Fibroblast of pulmonary artery (primary cell): ENCODE data around the gene PPP6R3.

Source experiments
- DNase-seq: peaks from one replicate; pipeline ENCODE4 v3.0.0-alpha.2; 2010; ENCODE audit warnings: low read depth
- H3K4me3 ChIP-seq: replicated peaks from 2 replicates; pipeline ENCODE4 v1.5.1; 2011; ENCODE audit warnings: low read depth, mild to moderate bottlenecking, control low read depth, low read length, moderate library complexity
- TF ChIP-seq, protein P1 (sequence below): IDR thresholded peaks from 2 replicates; pipeline ENCODE4 v1.5.1; 2011; ENCODE audit warnings: mild to moderate bottlenecking, control low read depth, low read length, inconsistent platforms; ENCODE audit errors: missing control alignments

Gene PPP6R3

DNA sequence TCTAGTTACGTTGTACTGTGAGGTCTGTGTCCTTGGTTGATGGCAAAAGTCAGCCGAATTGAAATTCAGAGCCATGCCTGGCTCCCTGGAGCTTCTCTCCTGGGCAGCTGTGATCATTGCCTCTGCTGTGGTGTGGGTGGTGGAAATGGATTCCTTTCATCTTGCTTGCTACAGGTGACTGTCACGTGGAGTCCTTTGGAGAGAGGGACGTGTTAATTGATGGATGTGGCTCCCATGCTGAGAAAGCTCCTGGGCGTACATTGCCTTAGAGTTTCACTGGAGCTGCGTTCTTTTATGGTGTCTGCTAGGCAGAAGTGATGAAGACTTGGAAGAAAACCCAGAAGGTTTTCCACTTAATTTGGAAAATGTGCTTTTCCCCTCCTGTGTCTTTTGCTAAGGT, 41.9 kb upstream of the PPP6R3 start:
- no peak for DNase-seq
- TF ChIP-seq, protein P1, sequence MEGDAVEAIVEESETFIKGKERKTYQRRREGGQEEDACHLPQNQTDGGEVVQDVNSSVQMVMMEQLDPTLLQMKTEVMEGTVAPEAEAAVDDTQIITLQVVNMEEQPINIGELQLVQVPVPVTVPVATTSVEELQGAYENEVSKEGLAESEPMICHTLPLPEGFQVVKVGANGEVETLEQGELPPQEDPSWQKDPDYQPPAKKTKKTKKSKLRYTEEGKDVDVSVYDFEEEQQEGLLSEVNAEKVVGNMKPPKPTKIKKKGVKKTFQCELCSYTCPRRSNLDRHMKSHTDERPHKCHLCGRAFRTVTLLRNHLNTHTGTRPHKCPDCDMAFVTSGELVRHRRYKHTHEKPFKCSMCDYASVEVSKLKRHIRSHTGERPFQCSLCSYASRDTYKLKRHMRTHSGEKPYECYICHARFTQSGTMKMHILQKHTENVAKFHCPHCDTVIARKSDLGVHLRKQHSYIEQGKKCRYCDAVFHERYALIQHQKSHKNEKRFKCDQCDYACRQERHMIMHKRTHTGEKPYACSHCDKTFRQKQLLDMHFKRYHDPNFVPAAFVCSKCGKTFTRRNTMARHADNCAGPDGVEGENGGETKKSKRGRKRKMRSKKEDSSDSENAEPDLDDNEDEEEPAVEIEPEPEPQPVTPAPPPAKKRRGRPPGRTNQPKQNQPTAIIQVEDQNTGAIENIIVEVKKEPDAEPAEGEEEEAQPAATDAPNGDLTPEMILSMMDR = no peak
- H3K4me3 ChIP-seq = no peak overlapping the region

DNA sequence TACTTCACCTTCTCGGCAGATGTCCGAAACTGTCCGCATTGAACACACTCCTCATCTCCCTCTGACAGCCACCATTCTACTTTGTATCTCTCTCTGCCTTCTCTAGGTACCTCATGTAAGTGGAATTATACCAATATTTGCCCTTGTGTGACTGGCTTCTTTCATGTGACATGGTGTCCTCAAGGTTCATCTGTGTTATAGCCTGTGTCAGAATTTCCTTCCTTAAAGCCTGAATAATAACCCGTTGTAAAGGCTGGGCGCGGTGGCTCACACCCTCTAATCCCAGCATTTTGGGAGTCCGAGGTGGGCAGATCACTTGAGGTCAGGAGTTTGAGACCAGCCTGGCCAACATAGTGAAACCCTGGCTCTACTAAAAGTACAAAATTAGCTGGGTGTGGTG, 40.4 kb upstream of the PPP6R3 start:
- TF ChIP-seq, protein P1 = no peak
- no peak for DNase-seq
- H3K4me3 ChIP-seq = no peak overlapping the region

DNA sequence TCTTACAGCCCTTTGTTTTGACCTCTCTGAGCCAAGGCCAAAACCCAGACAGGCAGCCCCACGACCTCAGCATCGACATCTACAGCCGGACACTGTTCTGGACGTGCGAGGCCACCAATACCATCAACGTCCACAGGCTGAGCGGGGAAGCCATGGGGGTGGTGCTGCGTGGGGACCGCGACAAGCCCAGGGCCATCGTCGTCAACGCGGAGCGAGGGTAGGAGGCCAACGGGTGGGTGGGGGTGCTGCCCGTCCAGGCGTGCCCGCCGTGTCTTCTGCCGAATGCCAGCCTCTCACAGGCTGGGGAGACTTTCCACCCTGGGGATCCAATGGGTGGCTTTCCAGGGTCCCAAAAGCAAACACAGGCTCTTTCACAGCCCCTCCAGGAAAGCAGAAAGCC, 37.1 kb upstream of the PPP6R3 start:
- no peak overlapping the region for H3K4me3 ChIP-seq
- no peak for DNase-seq
- TF ChIP-seq, protein P1 = no peak

DNA sequence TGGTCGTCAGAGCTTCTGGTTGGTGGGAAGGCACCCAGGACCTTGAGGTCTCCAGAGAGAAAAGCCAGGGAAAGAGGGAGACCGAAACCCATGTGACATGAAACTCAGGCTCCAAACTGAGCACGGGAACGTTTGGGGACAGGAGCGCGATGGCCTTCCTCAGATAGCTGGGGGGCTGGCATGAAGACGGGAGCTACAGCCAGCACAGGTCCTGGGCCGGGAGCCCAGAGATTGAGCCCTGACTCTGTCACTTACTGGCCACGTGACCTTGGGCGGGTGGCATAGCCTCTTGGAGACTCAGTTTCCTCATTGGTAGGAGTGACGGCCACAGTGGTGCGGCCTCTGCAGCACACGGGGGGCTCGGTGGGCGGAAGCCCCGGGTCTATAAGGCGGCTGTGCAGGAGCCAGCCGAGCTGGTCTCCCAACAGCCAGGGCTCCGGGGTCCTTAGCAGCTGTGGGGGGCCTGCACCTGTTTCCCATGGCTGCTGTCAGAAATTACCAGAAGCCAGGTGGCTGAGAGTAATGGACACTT, 36.4 kb upstream of the PPP6R3 start:
- no peak overlapping the region for H3K4me3 ChIP-seq
- TF ChIP-seq, protein P1 = no peak
- no peak for DNase-seq

DNA sequence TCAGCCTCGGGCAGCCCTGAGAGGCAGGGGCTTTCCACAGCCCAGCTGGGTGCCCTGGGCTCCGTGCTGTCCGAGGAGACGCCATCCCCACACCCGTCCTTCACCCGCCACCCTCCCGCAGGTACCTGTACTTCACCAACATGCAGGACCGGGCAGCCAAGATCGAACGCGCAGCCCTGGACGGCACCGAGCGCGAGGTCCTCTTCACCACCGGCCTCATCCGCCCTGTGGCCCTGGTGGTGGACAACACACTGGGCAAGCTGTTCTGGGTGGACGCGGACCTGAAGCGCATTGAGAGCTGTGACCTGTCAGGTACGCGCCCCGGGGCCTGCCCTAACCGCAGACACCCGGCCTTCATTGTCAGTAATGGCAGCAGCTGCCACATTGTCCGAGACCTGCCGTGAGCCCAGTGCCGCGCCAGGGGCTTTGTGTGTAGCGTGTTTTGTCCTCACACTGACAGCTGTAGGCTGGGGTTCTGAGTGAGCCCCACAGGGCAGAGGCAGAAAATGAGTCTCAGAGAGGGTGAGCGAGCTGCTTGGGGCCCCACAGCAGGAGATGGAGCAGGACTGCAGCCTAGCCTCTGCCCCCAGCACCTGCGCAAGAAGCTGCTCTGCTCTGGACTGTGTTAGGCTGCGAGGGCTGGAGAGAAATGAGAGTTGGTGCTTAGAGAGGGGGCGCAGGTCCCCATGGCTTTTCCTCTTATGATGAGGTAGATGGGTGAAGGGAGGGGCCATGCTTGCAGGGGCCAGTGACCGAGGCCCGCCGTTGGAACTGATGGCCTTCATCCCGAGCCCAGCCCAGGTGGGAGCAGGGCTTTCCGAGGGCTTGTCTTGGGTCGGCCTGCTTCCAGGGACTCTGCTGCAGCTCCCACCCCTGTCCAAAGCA, 35.3 kb upstream of the PPP6R3 start:
- no peak for DNase-seq
- TF ChIP-seq, protein P1 = no peak
- no peak overlapping the region for H3K4me3 ChIP-seq

DNA sequence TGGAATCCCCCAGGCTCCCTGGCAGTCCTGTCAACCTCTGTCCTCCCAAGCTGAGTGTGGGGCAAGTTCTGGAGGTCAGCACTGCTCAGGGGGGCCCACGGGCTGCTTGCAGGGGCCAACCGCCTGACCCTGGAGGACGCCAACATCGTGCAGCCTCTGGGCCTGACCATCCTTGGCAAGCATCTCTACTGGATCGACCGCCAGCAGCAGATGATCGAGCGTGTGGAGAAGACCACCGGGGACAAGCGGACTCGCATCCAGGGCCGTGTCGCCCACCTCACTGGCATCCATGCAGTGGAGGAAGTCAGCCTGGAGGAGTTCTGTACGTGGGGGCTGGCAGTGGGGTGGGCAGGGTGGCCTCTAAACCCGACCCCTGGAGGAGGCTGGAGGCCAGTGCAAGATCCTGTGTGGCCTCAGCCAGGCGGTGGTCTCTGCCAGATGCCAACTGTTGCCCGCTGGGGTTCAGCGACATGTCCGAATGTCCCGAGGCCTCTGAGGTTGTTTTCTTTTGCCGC, 34.6 kb upstream of the PPP6R3 start:
- no peak overlapping the region for H3K4me3 ChIP-seq
- no peak for DNase-seq
- TF ChIP-seq, protein P1 = no peak
